AG09309 (cell line): ENCODE results near the gene C2.
A peak's percentile ranks its signal among the peaks of the same experiment; 100 is the strongest.

ENCODE experiments used
- DNase-seq: peaks from one replicate; pipeline ENCODE4 v3.0.0-alpha.2; 2010; ENCODE audit warnings: low read depth
- H3K4me3 ChIP-seq: 2 replicates; pipeline ENCODE4 v1.5.1; 2011; ENCODE audit warnings: mild to moderate bottlenecking, low read depth, low read length, moderate library complexity; ENCODE audit not compliant: control insufficient read depth
- CTCF ChIP-seq: IDR thresholded peaks from 2 replicates; pipeline ENCODE4 v1.5.1; 2011; ENCODE audit warnings: mild to moderate bottlenecking, low read depth, low read length, inconsistent platforms; ENCODE audit not compliant: insufficient read depth, control insufficient read depth; ENCODE audit errors: missing control alignments

C2 gene

GRCh38 chr6:31882344-31882743 is 45.2 kb upstream of the C2 start:
- no peak for DNase-seq
- no peak overlapping the region for H3K4me3 ChIP-seq
- no peak for TF ChIP-seq CTCF

GRCh38 chr6:31883676-31884075 is 43.8 kb upstream of the C2 start:
- DNase-seq = no peak
- TF ChIP-seq CTCF = no peak
- no peak overlapping the region for H3K4me3 ChIP-seq

- DNase-seq = no peak
- no peak overlapping the region for H3K4me3 ChIP-seq
- no peak for TF ChIP-seq CTCF
Measured at GRCh38 chr6:31884528-31885035, 42.9 kb upstream of the C2 start.

GRCh38 chr6:31886541-31886991 is 41.0 kb upstream of the C2 start:
- no peak for TF ChIP-seq CTCF
- no peak for DNase-seq
- H3K4me3 ChIP-seq = no peak overlapping the region

GRCh38 chr6:31887173-31888007 is 40.1 kb upstream of the C2 start:
- no peak for DNase-seq
- H3K4me3 ChIP-seq = no peak overlapping the region
- no peak for TF ChIP-seq CTCF

GRCh38 chr6:31888276-31889258 is 39.0 kb upstream of the C2 start:
- DNase-seq = no peak
- TF ChIP-seq CTCF = peak; percentile 87
- no peak overlapping the region for H3K4me3 ChIP-seq
